ENCODE measurements around the gene BET1. TPM values are rescaled to one million over a fixed set of nuclear protein-coding genes. Genes with fewer than 3 reads are reported as not detected.

Gene BET1
- total RNA-seq, 3 donors from 2014 or later, result 18.1 to 51.4 (median 31.8) TPM

GRCh38 chr7:93943816-93944540, 60.2 kb downstream of the BET1 start:
- intact Hi-C loops (cut with DNase I; ENCODE audit: low total_unique reads), result no loop called here
- Histone ChIP-seq H3K4me3 (no peak overlapping the region), H3K27me3 (no peaks in the 10 kb centered on the region), H3K4me1 (no peaks in the 10 kb centered on the region), H3K36me3 (no peaks in the 10 kb centered on the region), H3K9me3 (no peaks in the 10 kb centered on the region), H3K27ac (no peak overlapping the region)
- TF ChIP-seq CTCF (IDR thresholded peaks at IDR 0.05) (no peak), POLR2AphosphoS5 (IDR thresholded peaks at IDR 0.05) (no peak), POLR2A (IDR thresholded peaks at IDR 0.05) (no peak)
- DNase-seq (ENCODE audit: low spot score in 2 of 2), result no peak

Other genes with a start within 250 kb of the BET1 start
- gene TFPI2, start 113.6 kb downstream of the BET1 start, total RNA-seq, result 100 to 1,000 TPM in 1 of 3 donors, 10 to 100 TPM in 1, 1 to 10 TPM in 1; 1.8 to 223 (median 46.7) TPM
- not detected for gene GNGT1, start 97.8 kb downstream of the BET1 start, total RNA-seq
- 10 to 100 TPM; 17.3 to 40.0 (median 25.4) TPM for gene GNG11, start 82.6 kb downstream of the BET1 start, total RNA-seq